Uterine smooth muscle cell (primary cell): ENCODE measurements around the gene SERPINI2. TPM values are rescaled to one million over a fixed set of nuclear protein-coding genes. Genes with fewer than 3 reads are reported as not detected.

Experiments
- total RNA-seq: library from RNA; depleted of rRNA; stranded (reverse); fragments of >200 nt; gene quantifications from 2 replicates; pipeline ENCODE4 v1.2.3, GENCODE V29; 2014

Gene SERPINI2, protein sequence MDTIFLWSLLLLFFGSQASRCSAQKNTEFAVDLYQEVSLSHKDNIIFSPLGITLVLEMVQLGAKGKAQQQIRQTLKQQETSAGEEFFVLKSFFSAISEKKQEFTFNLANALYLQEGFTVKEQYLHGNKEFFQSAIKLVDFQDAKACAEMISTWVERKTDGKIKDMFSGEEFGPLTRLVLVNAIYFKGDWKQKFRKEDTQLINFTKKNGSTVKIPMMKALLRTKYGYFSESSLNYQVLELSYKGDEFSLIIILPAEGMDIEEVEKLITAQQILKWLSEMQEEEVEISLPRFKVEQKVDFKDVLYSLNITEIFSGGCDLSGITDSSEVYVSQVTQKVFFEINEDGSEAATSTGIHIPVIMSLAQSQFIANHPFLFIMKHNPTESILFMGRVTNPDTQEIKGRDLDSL
- not detected in 2 replicates for total RNA-seq

DNA sequence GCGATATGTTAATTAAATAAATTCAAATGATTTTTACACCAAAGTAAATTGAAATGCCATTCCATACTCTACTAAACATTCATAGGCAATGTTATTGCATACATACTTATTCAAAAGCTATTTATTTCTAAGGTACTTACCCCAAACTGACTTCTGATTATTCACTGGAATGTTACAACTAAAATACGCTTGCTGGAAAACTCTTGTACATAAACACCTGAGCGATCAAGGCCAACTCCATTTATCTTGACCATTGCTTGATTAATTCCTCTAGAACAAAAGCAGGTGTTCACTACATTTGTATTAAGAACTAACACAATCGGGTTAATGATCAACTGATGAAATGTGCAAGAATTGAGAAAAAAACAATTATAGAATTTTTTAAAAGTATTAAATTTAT is at the start of gene SERPINI2:
Gene SERPINI2, minus strand, starts transcription at position 180 of the 400 bp plus-strand sequence. CDS start 2,208 bp downstream, outside the sequence.

Other genes with a start within 250 kb of the SERPINI2 start
- gene ZBBX, start 93.7 kb downstream of the SERPINI2 start, total RNA-seq, result under 0.01 and 0.12 TPM in 2 replicates
- gene WDR49, start 179.9 kb upstream of the SERPINI2 start, total RNA-seq, result under 0.01 and 0.25 TPM in 2 replicates